Islet precursor cell (in vitro differentiated cells): Measurements from ENCODE around the gene NTSR1.

Experiments used
- DNase-seq: peaks from one replicate; pipeline ENCODE4 v3.0.0-alpha.2; 2018

The NTSR1 gene

DNA sequence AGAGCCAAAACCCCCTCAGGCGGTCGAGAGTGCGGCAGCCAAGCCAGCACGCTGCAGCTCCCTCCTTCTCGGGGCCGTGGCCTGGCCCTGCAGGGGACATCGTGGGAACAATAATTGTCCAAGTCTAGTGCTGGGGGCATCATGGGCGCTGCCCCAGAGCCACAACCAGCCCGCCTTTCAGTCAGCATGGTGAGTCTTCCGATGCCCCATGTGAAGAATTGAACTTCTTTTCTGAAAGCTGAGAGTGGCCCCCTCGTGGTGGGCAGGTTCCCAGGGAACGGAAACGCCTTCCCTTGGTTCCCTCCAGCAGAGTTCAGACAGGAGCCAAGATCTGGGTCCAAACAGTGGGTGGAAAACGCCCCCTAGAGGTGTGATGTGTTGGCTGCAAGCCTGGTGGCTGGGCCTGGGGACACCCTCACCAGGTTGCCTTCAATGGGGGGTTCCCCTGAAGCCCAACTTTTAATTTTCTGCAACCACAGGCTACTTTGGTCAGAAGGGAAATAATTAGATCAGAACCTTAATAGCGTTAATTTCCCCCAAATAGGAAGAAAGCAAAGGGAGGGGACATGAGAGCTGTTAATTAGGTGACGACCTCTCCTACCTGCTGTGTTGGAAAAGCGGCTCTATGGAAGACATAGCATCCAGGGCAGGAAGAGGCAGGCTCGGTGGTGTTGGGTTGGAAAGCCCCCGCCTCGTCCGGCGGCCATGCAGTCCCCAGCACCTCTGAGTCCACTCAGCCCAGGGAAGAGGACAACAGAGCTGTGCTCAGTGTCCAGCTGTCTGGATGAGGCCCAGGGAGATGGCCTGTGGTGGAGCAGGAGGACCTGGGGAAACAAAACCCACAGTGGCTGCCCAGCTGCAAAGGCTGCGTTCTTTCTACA lies 82.9 kb downstream of the NTSR1 start:
- DNase-seq, result peak; percentile 95

DNA sequence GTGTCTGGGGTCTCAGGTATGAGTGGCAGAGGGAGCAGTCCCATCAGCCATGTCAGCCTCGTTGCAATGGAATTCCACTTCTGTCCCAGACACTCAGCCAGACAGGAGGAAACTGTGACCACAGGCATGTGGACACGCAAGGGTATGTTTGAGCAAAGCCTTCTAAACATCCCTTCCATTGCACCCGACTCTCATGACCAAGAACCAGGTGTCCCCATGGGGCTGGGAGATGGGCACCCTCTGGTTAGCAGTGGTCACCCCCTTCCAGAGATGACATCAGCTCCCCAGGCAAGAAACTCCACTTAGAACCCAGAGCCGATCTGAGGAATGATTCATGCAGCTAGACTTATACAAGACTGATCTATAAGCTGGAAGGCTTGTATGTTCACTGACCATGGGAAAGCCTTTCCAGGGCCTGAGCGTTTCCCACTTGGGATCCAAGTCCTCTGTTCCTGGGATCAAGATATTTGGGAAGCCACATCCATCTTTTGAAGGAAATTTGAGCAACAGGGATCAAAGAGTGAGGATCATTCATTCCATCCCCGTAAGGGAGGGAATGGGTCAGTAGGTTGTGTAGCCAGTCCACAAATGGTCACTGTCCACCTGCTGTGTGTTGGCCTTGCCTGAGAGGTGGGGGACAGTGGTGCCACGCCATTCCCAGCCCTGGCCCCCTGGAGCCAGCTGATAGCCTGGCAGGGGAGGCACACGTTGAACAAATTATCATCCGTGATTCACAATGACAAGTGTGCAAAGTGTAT lies 83.7 kb downstream of the NTSR1 start:
- DNase-seq, result peak; percentile 95

DNA sequence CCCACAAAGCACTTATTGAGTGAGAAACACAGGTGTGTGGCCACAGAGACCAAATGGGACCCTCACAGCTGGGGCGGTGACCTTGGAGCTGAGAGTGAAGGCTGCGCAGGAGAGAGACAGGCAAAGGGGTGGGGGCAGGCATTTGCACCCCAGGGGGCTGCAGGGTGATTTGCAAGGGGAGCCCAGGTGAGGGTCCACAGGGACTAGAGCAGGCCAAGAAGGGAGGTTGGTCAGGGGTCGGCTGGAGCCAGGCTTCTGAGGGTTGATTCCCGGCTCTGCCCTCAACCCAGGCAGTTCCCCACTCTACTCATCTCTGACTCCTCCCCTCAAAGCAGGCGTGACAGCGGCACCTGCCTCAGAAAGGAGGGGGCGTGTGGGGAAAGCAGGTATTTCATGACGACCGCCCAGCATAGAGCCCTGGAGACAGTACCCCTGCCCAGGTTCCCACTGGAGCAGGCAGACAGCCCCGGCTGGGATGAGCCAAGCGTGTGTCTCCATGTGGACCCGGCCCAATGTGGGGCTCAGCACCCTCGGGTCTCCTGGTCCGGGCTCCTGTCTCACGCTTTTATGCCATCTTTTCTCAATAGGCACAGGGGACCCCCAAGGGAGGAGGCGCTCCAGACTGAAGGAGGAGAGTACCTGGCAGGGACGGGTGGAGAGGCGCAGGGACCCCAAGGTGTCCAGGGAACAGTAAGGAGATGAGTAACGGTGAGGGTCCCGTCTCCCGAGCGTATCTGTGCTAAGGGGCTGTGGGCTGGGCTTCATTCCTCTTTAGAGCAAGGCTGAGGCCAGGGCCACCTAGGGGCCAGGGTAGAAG lies 84.5 kb downstream of the NTSR1 start:
- no peak for DNase-seq

- DNase-seq, result no peak
Observed at GRCh38 chr20:62793757-62794006, 85.0 kb downstream of the NTSR1 start.

GRCh38 chr20:62794007-62794724 lies 85.5 kb downstream of the NTSR1 start:
- peak; percentile 98 for DNase-seq

GRCh38 chr20:62795023-62795761 lies 86.6 kb downstream of the NTSR1 start:
- DNase-seq, result peak; percentile 86

GRCh38 chr20:62796699-62797491 lies 88.3 kb downstream of the NTSR1 start:
- DNase-seq, result no peak

- DNase-seq, result no peak
Observed at GRCh38 chr20:62797671-62798532, 89.3 kb downstream of the NTSR1 start.

DNA sequence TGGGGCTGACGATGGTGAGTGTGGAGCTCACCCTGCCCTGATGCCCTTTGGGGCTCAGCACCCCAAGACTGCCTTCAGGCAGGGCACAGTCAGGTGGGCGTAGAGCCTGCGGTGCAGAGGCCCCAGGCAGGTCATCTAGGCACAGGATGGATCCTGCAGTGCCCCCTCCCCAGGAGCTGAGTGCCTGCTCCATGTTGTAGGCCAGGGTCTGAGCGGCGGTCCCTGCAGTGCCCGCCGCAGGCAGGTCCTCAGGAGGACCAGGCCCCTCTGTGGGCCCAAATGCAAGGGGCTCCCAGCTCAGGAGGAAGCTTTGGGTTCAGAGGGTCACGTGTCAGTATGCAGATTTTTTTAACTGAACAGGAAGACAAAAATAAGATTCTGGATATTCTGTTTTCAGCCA lies 90.4 kb downstream of the NTSR1 start:
- DNase-seq, result no peak

DNA sequence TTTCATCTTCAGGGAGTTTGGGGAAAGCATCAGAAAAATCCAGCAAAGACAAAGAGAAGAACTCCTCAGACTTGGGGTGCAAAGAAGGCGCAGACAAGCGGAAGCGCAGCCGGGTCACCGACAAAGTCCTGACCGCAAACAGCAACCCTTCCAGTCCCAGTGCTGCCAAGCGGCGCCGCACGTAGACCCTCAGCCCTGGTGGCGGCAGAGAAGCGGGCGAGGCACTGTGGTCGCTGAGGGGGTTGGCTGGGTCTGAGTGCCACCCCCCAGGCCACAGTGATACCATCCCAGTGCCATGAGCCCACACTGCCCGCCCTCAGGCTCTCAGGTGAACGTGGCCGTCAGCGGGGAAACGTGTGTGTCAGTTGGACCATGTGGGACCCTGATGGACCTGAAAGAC lies 90.8 kb downstream of the NTSR1 start:
- DNase-seq, result no peak

GRCh38 chr20:62799873-62800272 lies 91.2 kb downstream of the NTSR1 start:
- DNase-seq, result no peak

- DNase-seq, result no peak
Observed at GRCh38 chr20:62800314-62801259, 92.0 kb downstream of the NTSR1 start.

GRCh38 chr20:62801284-62802010 lies 92.8 kb downstream of the NTSR1 start:
- DNase-seq, result no peak

GRCh38 chr20:62802026-62802712 lies 93.5 kb downstream of the NTSR1 start:
- DNase-seq, result no peak

DNA sequence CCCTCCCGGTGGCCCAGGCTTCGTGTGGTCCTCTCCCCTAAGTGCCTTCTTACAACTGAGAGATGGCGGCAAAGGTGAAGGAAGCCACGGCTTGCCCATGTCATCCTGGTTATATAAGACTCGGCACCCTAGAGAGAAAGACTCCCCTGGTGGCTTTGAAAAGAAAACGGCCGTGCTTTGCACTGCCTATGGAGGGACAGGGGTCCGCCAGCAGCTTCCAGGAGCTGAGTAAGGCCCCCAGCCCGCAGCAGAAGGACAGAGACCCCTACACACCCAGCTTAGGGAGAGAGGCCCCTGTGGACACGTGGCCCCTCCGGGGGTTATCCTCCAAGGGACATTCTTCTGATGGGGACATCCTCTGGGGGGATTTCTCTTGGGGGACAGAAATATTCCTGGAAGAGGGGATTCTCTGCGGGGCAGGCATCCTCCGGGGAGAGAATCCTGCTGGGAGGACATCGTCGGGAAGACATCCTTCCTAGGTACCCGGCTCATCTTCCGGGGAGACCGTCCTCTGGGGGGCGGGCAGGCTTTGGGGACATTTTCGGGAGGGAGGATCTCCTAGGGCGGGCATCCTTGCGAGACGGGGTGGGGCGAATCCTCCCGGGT lies 95.5 kb downstream of the NTSR1 start:
- no peak for DNase-seq

- DNase-seq, result no peak
Observed at GRCh38 chr20:62804627-62805154, 96.1 kb downstream of the NTSR1 start, which contains the start of gene OGFR. TSS of gene OGFR (plus strand) at chr20:62804835. CDS start at chr20:62804860, 25 bp downstream.

DNA sequence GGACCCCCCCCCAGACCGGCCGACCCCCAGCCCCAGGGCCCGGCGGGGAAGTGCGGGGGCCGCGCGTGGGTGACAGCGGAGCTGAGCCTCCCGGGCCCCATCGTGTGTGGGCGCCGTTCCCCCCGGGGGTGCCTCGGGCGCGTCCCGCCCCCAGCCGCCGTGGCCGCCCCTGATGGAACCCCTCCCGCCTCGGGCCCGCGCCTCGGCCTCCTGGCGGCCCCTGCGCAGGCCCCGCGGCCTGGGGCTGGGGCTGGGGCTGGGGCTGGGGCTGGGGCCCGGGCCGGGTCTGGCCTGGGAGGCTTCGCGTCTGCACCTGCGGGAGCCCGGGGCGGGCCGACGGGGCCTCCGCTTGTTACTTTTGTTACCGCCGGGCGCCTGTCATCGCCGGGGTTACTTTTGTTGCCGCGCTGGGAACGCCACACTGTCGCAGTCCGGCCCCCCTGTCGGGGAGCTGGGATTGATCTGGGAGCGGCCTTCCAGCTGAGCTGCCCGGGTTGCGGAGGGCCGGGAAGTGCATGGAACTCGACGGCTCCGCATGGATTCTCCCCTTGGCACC lies 96.6 kb downstream of the NTSR1 start:
- no peak for DNase-seq
